Activated CD4-positive, alpha-beta memory T cell treated with anti-CD3 and anti-CD28 coated beads for 36 hours (primary cell): Measurements from ENCODE around the gene CIBAR2. TPM values are rescaled to one million over a fixed set of nuclear protein-coding genes. Genes with fewer than 3 reads are reported as not detected.

ENCODE experiments used
- CTCF ChIA-PET: fragments of 350-600 bp; sonication (Branson Sonifier 250); formaldehyde crosslinking; loops from one replicate; lab custom pipeline; 2021; ENCODE audit warnings: antibody characterized with exemption, inconsistent platforms; lab: Charles Lee
- POLR2A ChIA-PET: fragments of 350-600 bp; sonication (Branson Sonifier 250); formaldehyde crosslinking; loops from one replicate; lab custom pipeline; 2021; ENCODE audit warnings: antibody characterized with exemption; lab: Charles Lee
- DNase-seq: peaks from one replicate; pipeline ENCODE4 v3.0.0-alpha.2; 2020
- H3K27ac Mint-ChIP-seq: one replicate; pipeline ENCODE4 v1.8.0; 2021; ENCODE audit warnings: mixed read lengths
- H3K27me3 Mint-ChIP-seq: one replicate; pipeline ENCODE4 v1.8.0; 2021; ENCODE audit warnings: mixed read lengths
- H3K36me3 Mint-ChIP-seq: one replicate; pipeline ENCODE4 v1.8.0; 2021; ENCODE audit warnings: mixed read lengths
- H3K4me1 Mint-ChIP-seq: one replicate; pipeline ENCODE4 v1.8.0; 2021; ENCODE audit warnings: low read depth, mixed read lengths
- H3K4me3 Mint-ChIP-seq: one replicate; pipeline ENCODE4 v1.8.0; 2021; ENCODE audit warnings: mild to moderate bottlenecking, mixed read lengths
- H3K9me3 Mint-ChIP-seq: one replicate; pipeline ENCODE4 v1.8.0; 2021; ENCODE audit warnings: mixed read lengths
- intact Hi-C: fragments of 100-400 bp; cut with micrococcal nuclease; formaldehyde crosslinking; loops from one replicate; pipeline ENCODE4 v1.15.1; 2023
- total RNA-seq, 2 experiments: library from RNA; stranded (reverse); gene quantifications; one replicate each; pipeline ENCODE4 v1.2.3, GENCODE V29; 2021

The CIBAR2 gene
- total RNA-seq, 2 experiments from 2014 or later, result not detected

- H3K4me3 Mint-ChIP-seq, result no peak overlapping the region
- H3K27me3 Mint-ChIP-seq, result no peaks in the 10 kb centered on the region
- ChIA-PET POLR2A (no interaction called here), CTCF (interaction anchor here (0.7 to 1.1 kb wide), 5 partner anchors 12 to 45 kb away, joined by 3 read pairs; partner anchors contain the start of gene KIAA0513)
- H3K9me3 Mint-ChIP-seq, result no peaks in the 10 kb centered on the region
- intact Hi-C loops, result no loop called here
- DNase-seq, result no peak
- H3K27ac Mint-ChIP-seq, result no peak overlapping the region
- no peaks in the 10 kb centered on the region for H3K4me1 Mint-ChIP-seq
- H3K36me3 Mint-ChIP-seq, result peaks cover 14% of the 10 kb centered on the region
Measured at GRCh38 chr16:85072947-85073346, 39.3 kb downstream of the CIBAR2 start.

DNA sequence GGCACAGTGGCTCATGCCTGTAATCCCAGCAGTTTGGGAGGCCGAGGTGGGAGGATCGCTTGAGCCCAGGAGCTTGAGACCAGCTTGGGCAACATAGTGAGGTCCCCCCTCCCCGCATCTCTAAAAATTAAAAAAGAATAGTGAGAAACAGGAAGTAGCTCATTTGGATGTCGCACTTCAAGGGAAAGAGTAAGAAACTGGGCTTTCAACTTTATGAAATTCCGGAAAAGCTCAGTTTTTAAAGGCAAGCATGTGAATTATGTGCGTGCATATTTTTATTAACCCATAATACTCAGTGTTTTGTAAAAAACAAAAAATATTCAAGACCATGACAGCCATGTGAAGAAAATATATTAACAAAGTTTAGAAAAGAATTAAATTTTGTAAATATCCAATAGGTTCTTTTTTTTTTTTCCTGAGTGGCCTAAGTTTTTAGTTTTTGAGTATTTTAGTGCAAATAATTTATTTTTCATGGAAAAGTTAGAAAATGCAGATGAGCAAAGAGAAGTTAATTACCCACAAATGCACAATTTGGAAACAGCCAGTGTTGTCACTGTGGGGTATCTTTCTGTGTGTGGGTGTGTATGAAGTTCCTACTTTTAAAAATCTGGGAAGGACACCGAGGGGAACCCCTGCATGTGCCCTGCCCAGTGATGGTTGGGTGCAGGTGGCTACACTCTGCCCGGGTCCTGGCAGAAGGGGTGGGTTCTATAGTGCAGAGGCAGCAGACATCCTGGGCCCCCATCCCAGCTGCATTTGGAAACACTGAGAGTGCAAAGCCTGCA lies 40.0 kb downstream of the CIBAR2 start:
- Mint-ChIP-seq H3K9me3 (no peaks in the 10 kb centered on the region), H3K27ac (no peak overlapping the region), H3K36me3 (peaks cover 12% of the 10 kb centered on the region), H3K27me3 (no peaks in the 10 kb centered on the region), H3K4me3 (no peak overlapping the region), H3K4me1 (no peaks in the 10 kb centered on the region)
- ChIA-PET CTCF (interaction anchor here (0.7 to 1.0 kb wide), 5 partner anchors 14 to 55 kb away, joined by 3 to 5 read pairs (median 3); no protein-coding TSS in a partner anchor), POLR2A (no interaction called here)
- intact Hi-C loops, result no loop called here
- DNase-seq, result no peak

GRCh38 chr16:85069171-85069570 lies 43.1 kb downstream of the CIBAR2 start:
- Mint-ChIP-seq H3K4me1 (no peaks in the 10 kb centered on the region), H3K27me3 (no peaks in the 10 kb centered on the region), H3K9me3 (no peaks in the 10 kb centered on the region), H3K36me3 (peaks cover 16% of the 10 kb centered on the region), H3K27ac (no peak overlapping the region), H3K4me3 (no peak overlapping the region)
- DNase-seq, result no peak
- POLR2A ChIA-PET, result no interaction called here
- CTCF ChIA-PET, result no interaction called here
- intact Hi-C loops, result no loop called here

GRCh38 chr16:85068746-85069145 lies 43.5 kb downstream of the CIBAR2 start:
- H3K9me3 Mint-ChIP-seq, result no peaks in the 10 kb centered on the region
- peaks cover 15% of the 10 kb centered on the region for H3K36me3 Mint-ChIP-seq
- no peaks in the 10 kb centered on the region for H3K4me1 Mint-ChIP-seq
- intact Hi-C loops, result no loop called here
- POLR2A ChIA-PET, result no interaction called here
- no peak overlapping the region for H3K27ac Mint-ChIP-seq
- H3K27me3 Mint-ChIP-seq, result no peaks in the 10 kb centered on the region
- CTCF ChIA-PET, result no interaction called here
- DNase-seq, result no peak
- H3K4me3 Mint-ChIP-seq, result no peak overlapping the region

- intact Hi-C loops, result no loop called here
- POLR2A ChIA-PET, result no interaction called here
- Mint-ChIP-seq H3K9me3 (no peaks in the 10 kb centered on the region), H3K4me1 (no peaks in the 10 kb centered on the region), H3K27ac (no peak overlapping the region), H3K36me3 (peaks cover 14% of the 10 kb centered on the region), H3K4me3 (no peak overlapping the region), H3K27me3 (no peaks in the 10 kb centered on the region)
- CTCF ChIA-PET, result interaction anchor here (1.2 to 1.3 kb wide), 2 partner anchors 11 to 19 kb away, joined by 3 to 4 read pairs; no protein-coding TSS in a partner anchor
- DNase-seq, result no peak
Measured at GRCh38 chr16:85067426-85067825, 44.8 kb downstream of the CIBAR2 start.

GRCh38 chr16:85067024-85067423 lies 45.2 kb downstream of the CIBAR2 start:
- Mint-ChIP-seq H3K4me1 (no peaks in the 10 kb centered on the region), H3K9me3 (no peaks in the 10 kb centered on the region), H3K27ac (no peak overlapping the region), H3K4me3 (no peak overlapping the region), H3K27me3 (no peaks in the 10 kb centered on the region), H3K36me3 (peaks cover 14% of the 10 kb centered on the region)
- no peak for DNase-seq
- POLR2A ChIA-PET, result no interaction called here
- intact Hi-C loops, result no loop called here
- CTCF ChIA-PET, result interaction anchor here (1.1 to 1.3 kb wide), 2 partner anchors 11 to 20 kb away, joined by 3 to 4 read pairs; no protein-coding TSS in a partner anchor

GRCh38 chr16:85066346-85066885 lies 45.9 kb downstream of the CIBAR2 start:
- CTCF ChIA-PET, result interaction anchor here (1.1 kb wide), 1 partner anchor 20 kb away, joined by 3 read pairs; no protein-coding TSS in a partner anchor
- H3K9me3 Mint-ChIP-seq, result no peaks in the 10 kb centered on the region
- POLR2A ChIA-PET, result no interaction called here
- no peak overlapping the region for H3K27ac Mint-ChIP-seq
- no peak for DNase-seq
- H3K36me3 Mint-ChIP-seq, result peaks cover 12% of the 10 kb centered on the region
- H3K4me3 Mint-ChIP-seq, result no peak overlapping the region
- H3K4me1 Mint-ChIP-seq, result no peaks in the 10 kb centered on the region
- H3K27me3 Mint-ChIP-seq, result no peaks in the 10 kb centered on the region
- intact Hi-C loops, result no loop called here

DNA sequence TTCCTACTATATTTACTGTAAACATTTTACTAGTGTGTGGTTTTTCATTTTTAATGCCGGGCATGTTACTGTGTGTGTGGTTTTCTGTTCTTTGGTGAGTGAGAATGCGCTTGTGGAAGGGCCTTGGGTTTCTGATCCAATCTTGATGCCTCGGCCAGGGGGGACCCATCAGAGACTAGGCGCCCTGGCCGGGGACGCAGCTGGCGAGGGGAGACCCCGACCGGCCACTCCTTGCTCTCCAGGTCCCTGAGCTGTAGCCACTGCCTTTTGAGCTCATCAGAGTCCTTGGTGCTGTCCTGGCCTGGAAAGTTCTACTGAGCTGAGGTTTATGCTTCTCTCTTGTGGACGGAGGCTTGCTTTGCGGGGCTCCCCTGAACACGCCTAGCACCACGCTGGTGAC lies 47.2 kb downstream of the CIBAR2 start:
- CTCF ChIA-PET, result interaction anchor here (0.8 to 0.9 kb wide), 2 partner anchors 21 to 94 kb away, joined by 3 to 4 read pairs; no protein-coding TSS in a partner anchor
- no peak for DNase-seq
- intact Hi-C loops, result no loop called here
- no peak overlapping the region for H3K27ac Mint-ChIP-seq
- peaks cover 7% of the 10 kb centered on the region for H3K36me3 Mint-ChIP-seq
- H3K9me3 Mint-ChIP-seq, result no peaks in the 10 kb centered on the region
- POLR2A ChIA-PET, result interaction anchor here (1.1 kb wide), 1 partner anchor 9 kb away, joined by 3 read pairs; no protein-coding TSS in a partner anchor
- no peaks in the 10 kb centered on the region for H3K27me3 Mint-ChIP-seq
- H3K4me3 Mint-ChIP-seq, result no peak overlapping the region
- no peaks in the 10 kb centered on the region for H3K4me1 Mint-ChIP-seq

DNA sequence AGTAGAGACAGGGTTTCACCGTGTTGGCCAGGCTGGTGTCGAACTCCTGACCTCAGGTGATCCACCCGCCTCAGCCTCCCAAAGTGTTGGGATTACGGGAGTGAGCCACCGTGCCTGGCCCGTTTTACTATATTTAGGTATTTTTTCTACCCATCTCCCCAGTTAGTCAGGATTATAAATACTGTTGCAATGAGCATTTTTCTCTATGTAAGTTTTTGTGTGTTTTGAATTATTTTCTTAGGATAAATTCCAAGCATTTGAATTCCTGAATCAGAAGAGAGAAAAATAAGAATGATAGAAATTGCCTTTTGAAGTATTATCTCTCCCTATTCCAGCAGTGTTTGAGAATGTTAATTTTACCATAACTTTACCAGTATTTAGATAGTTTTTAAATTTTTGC lies 48.1 kb downstream of the CIBAR2 start:
- POLR2A ChIA-PET, result no interaction called here
- H3K9me3 Mint-ChIP-seq, result no peaks in the 10 kb centered on the region
- no peak for DNase-seq
- H3K4me1 Mint-ChIP-seq, result no peaks in the 10 kb centered on the region
- CTCF ChIA-PET, result no interaction called here
- intact Hi-C loops, result no loop called here
- no peak overlapping the region for H3K27ac Mint-ChIP-seq
- no peaks in the 10 kb centered on the region for H3K27me3 Mint-ChIP-seq
- H3K4me3 Mint-ChIP-seq, result no peak overlapping the region
- H3K36me3 Mint-ChIP-seq, result peaks cover 7% of the 10 kb centered on the region

- H3K27me3 Mint-ChIP-seq, result no peaks in the 10 kb centered on the region
- no peak overlapping the region for H3K27ac Mint-ChIP-seq
- peaks cover 8% of the 10 kb centered on the region for H3K36me3 Mint-ChIP-seq
- DNase-seq, result no peak
- intact Hi-C loops, result no loop called here
- peaks cover 5% of the 10 kb centered on the region for H3K4me1 Mint-ChIP-seq
- CTCF ChIA-PET, result no interaction called here
- POLR2A ChIA-PET, result no interaction called here
- no peaks in the 10 kb centered on the region for H3K9me3 Mint-ChIP-seq
- no peak overlapping the region for H3K4me3 Mint-ChIP-seq
Measured at GRCh38 chr16:85062845-85063244, 49.4 kb downstream of the CIBAR2 start.

GRCh38 chr16:85062323-85062722 lies 49.9 kb downstream of the CIBAR2 start:
- Mint-ChIP-seq H3K36me3 (peaks cover 8% of the 10 kb centered on the region), H3K4me3 (no peak overlapping the region), H3K27me3 (no peaks in the 10 kb centered on the region), H3K9me3 (no peaks in the 10 kb centered on the region), H3K27ac (no peak overlapping the region), H3K4me1 (peaks cover 10% of the 10 kb centered on the region)
- ChIA-PET CTCF (no interaction called here), POLR2A (no interaction called here)
- intact Hi-C loops, result no loop called here
- no peak for DNase-seq

DNA sequence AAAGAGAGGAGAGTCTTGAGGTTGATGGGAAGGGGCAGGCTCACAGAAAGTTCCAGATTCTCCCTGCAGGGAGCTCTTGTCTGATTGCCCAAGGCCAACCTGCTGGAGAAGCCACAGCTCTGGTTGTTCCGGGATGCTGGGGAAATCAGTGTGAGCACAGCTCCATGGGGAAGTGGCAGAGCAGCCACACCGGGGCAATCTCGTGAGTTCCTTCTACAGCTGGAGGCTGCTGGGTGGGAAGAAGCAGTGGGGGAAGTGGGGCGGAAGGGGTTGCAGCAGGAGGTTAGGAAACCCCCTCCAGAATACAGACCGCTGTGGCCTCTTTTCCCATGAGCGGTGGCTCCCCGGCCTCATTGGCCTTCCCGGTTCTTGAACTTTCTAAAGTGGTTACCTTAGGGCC lies 50.7 kb downstream of the CIBAR2 start:
- ChIA-PET POLR2A (no interaction called here), CTCF (no interaction called here)
- Mint-ChIP-seq H3K9me3 (no peaks in the 10 kb centered on the region), H3K27ac (no peak overlapping the region), H3K27me3 (no peaks in the 10 kb centered on the region), H3K4me3 (no peak overlapping the region), H3K4me1 (peaks cover 17% of the 10 kb centered on the region), H3K36me3 (peaks cover 8% of the 10 kb centered on the region)
- intact Hi-C loops, result no loop called here
- no peak for DNase-seq
